NCI-H2081 (cell line): ENCODE measurements around the gene CHAC1.
A peak's percentile ranks its signal among the peaks of the same experiment; 100 is the strongest.
"Not testable (repeated sequence)": the region's sequence is repeated elsewhere in the genome, so short reads cannot be mapped to it uniquely, and the experiment has no call there.

Source experiments
- DNase-seq, 2 experiments: peaks; one replicate each; lab custom pipeline; 2025; lab: John Stamatoyannopoulos, UW

CHAC1 gene

DNA sequence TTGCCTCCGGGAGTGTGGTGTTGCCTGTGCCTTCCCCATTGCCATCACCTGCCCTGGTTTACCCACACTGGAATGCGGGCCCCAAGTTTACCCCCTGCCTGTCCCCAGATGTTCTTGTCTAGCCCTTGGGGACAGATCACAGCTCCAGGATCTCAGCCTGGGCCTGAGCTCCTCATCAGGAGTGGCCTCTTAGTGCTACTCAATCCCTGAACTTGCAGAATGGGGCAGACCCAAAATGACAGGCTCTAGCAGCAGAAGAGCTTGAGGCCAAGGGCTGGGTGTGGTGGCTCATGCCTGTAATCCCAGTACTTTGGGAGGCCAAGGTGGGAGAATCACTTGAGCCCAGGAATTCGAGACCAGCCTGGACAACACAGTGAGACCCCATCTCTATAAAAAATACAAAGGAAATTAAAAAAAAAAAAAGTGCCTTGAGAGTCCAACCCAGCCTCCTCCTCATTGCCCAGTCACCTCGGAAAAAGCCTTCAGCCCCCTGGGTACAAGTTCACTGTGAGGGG lies 3.8 kb downstream of the CHAC1 start:
- no peak for DNase-seq

DNA sequence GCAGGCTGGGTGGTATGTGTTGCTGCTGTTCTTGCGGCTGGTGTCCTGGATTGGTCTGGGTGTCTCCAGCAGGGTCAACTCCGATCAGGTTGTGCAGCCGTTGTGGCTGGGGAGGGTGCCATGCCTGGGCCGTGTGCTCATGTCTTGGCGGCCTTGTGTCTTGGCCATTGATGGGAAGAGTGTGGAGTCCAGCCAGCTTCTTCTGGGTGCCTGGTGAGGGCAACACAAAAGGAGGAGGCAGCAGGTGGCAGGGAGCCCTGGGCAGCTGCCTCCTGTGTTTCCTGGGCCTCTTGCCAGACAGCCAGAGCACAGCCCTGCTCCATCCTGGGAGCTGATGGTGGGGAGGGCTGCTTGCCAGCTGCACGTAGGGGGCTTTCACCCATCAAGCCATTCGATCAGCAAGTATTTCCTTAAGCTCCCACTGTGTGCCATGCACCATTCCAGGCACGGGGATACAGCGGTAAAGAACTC lies 4.3 kb downstream of the CHAC1 start:
- peak; percentile 38 to 68 for DNase-seq

DNA sequence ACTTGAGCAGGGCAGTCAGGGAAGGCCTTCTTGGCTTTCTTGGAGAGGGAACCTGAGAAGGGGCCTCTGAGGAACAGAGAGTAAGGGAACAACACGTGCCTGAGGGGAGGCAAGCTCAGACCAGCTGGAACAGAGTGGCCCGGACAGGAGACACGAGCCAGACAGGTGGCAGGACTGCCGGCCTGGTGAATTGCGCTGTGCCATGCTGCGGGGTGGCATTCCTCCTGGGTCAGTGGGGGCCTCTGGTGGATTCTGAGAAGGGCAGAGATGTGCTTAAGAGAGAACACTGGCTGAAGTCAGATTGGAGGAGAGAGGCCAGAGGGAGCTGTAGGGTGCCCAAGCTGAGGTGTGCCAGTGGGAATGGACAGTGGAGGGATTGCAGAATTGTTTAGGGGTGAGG lies 4.9 kb downstream of the CHAC1 start:
- no peak for DNase-seq

DNA sequence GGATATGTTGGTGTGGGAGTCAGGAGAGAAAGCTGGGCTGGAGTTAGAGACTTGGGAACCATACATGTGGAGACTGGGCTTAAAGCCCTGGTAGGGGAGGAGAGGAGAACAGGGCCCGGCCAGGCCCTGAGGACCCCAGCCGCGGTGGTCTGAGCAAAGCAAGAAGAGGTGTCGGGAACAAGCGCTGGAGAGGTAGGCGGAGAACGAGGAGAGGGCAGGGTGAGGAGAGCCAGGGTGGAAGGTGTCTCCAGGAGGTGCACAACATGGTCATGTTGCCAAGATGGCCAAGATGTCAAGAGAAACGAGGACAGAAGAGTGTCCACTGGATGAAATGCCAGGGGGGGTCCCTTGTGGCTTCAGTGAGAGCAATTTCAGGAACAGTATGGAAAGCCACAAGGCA lies 5.5 kb downstream of the CHAC1 start:
- DNase-seq = no peak

DNA sequence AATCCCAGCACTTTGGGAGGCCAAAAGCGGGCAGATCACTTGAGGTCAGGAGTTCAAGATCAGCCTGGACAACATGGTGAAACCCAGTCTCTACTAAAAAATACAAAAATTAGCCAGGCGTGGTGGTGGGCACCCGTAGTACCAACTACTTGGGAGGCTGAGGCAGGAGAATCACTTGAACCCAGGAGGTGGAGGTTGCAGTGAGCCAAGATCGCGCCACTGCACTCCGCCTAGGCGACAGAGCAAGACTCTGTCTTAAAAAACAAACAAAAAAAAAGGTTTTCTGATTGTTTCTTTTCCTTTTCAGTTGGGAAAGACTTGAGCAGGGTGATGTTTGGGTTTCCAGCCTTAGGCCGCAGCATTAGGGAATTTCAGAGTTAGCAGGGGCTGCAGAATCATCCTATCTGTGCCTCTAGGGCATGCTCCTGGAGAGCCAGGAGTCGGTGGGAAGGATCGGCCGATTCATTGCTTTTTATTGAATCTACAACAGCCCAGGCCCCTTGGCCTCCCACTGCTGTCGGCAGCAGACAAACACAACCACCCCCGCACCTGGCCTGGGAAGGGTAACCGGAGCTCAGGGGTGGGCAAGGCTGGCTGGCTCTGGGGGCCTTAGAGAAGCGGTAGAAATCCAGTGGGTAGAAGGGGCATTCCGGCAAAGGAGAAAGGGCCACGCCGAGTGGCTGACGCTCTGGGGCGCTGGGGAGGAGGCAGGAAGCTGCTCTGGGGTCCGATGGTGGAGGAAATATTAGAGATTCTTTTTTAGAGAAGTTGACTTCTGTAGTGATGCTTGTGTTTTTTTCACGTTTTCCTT lies 6.3 kb downstream of the CHAC1 start:
- DNase-seq = no peak

DNA sequence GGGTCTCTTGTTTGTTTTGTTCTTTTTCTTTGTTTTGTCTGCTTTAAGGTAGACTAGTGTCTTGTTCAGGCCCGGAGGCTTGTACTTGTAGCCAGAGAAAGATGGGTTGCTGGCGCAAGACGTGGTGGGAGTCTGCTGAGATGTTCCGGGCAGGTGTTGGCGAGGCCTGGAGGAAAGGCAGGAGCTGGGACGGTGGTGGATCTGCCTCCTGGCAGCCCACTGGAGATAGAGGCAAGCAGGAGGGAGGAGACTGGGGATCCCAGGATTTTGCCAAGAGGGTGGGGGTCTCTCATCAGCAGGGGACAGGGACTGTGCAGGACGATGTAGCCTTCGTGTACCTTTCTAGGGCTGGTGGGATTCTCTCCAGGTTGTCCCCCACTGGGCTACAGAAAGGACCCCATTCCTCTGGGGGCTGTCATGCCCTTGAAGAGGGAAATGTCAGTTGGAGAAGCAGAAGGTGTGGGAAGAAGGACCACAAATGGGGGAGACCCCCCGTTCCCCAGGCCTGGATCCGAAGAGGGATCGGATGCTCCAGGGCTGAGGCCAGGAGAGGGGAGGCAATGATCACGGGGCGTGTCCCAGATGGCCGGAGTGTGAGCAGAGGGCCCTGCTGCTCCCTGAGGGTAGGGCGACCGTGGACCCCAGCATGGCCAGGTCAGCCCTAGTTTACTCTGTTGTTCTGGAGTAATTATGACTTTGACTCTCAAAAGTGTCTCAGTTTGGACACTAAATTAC lies 7.0 kb downstream of the CHAC1 start:
- no peak for DNase-seq

DNA sequence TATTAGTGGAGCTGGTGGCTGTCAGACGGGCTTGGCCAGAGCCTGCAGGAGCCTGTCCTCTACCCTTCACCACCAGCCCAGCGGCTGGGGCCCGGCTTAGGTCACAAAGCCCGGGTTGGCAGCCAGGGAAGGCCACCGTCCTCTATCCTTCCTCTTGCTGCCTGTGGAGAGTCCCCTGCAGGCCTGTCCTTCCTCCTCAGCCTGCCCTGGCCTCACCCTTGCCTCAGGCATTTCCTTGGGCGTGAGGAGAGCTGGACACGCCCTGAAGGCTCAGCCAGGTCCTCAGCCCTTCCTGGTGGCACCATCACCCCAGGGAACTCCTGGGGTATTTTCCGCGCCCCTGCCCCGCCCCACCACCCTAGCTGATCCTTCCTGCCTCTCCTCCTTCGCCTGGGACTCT lies 7.7 kb downstream of the CHAC1 start:
- no peak for DNase-seq

DNA sequence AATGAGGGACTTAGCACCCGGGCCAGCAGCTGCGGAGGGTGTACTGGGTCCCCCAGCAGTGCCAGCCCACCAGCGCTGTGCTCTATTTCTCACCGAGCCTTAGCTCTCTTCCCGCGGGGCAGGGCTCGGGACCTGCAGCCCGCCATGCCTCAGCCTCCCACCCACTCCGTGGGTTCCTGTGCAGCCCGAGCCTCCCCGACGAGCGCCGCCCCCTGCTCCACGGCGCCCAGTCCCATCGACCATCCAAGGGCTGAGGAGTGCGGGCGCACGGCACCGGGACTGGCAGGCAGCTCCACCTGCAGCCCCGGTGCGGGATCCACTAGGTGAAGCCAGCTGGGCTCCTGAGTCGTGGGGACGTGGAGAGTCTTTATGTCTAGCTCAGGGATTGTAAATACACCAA lies 8.5 kb downstream of the CHAC1 start:
- not testable (repeated sequence) for DNase-seq

DNA sequence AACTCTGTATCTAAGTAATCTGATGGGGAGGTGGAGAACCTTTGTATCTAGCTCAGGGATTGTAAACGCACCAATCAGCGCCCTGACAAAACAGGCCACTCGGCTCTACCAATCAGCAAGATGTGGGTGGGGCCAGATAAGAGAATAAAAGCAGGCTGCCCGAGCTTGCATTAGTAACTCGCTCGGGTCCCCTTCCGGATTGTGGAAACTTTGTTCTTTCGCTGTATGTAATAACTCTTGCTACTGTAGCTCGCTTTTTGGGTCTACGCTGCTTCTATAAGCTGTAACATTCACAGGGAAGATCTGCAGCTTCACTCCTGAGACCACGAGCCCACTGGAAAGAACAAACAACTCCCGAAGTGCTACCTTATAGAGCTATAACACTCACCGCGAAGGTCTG lies 9.0 kb downstream of the CHAC1 start:
- DNase-seq = not testable (repeated sequence)

DNA sequence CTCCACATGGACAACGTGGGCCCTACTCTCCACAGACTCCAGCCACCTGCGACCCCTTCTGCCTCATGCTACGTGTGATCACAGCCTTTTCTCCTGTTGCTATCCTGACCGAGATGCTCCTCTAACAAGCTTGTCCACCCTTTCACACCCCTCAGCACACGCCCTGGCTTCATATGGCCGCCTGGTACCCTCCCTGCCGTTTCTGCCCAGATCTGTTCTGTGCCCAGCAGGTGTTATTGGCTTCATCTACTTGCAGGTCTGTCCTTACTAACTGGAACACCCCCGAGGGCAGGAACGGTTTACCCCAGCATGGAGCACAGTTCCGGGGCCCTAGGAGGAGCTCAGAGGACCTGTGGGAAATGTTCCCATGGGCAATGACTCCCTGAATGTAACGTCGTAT lies 9.9 kb downstream of the CHAC1 start:
- no peak for DNase-seq

DNA sequence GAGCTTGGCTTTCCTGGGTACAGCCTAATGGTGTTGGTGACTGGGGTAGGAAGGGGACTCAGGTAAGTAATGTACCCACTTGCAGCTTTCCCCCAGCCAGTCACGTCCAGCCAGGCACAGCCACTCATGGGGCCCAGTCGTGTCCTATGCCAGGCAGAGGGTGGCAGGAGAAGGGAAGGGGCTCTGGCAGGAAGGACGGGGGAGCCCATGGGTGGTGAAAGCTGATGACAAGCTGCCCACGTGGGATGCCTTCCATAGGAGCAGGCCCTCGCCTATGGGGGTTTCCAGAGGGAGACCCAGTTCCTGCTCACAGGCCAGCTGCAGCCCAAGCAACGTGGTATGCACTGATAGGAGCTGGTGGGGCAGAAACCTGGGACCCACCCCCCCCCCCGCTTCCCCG lies 10.7 kb downstream of the CHAC1 start:
- no peak for DNase-seq

DNA sequence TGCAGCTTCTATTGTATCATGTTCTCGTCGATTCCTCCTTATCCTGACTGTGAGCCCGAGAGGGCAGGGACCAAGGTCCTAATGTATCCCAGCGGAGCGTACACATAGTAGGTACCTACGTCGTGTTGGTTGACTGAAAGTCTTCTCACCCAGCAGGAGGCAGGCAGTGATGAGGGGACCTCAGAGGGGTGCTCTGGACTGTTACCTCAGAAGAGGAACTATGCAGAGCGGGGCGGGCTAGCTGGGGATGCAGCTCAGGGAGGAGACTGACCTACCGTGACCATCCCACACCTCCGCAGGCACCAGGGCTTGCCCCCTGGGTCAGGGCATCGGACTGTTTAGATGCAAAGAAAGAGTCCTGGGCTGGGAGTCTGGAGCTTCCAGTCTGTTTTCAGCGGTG lies 11.4 kb downstream of the CHAC1 start:
- no peak for DNase-seq

DNA sequence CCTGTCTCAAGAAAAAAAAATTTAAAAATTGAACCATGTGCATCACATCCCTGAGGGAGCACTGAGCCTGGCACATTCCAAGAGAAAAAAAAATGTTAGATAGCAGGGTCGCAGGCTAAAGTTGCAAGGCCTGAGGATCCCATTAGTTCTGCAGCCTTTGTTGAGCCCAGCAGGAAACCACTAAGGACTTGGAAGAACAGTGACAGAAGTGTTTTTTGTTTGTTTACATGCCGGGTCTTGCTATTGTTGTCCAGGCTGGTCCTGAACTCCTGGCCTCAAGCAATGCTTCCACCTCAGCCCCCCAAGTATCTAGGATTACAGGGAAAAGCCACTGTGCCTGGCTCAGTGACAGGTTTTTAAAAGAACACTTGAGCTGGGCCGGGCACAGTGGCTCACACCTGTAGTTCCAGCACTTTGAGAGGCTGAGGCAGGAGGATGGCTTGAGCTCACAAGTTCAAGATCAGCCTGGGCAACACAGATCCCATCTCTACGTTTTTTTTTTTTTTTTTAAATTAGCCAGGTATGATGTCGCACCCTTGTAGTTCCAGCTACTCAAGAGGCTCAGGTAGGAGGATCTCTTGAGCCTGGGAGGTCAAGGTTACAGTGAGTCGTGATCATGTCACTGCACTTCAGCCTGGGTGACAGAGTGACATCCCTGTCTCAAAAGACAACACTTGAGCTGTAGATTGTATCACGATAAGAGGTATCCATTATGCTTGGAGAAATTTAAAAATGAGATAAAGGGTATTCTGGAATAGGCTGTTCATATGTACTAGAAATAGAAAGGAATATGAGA lies 15.2 kb downstream of the CHAC1 start:
- DNase-seq = no peak

DNA sequence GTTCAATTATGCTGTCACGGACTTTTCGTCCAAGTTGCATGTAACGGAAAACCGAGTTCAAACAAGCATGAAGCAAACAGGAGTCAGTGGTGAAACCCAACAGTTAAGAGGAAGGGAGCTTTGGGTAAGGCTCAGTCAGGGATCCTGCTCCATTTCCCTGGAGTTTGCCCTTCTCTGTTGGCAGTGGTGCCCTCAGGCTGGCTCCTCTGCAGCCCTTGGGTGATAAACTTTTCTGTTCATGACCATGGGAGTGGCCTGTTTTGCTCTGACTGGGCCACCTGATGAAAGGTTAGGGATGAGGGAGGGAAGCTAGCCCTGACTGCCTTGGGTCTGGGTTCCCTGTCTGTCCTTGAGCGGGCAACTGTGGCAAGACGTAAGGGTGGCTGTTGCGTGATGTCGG lies 16.1 kb downstream of the CHAC1 start:
- DNase-seq = no peak

DNA sequence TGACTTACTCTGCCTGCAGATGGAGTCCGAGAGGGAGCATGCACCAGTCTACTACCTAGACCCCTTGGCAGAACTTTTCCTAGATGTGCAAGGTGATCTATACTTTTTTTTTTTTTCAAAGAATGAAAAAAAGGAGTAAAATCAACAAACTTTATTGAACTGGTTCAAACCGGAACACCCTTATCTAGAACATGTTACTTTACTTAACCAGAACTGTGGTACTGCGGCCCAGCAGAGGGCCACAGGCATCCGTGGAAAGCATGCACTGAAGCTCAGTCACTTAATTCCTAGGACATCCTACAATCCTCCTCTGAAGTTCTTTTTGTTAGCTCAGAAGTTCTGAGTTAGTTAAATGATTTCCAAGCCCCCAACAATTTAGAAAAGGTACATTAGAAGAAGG lies 21.6 kb downstream of the CHAC1 start:
- no peak for DNase-seq

DNA sequence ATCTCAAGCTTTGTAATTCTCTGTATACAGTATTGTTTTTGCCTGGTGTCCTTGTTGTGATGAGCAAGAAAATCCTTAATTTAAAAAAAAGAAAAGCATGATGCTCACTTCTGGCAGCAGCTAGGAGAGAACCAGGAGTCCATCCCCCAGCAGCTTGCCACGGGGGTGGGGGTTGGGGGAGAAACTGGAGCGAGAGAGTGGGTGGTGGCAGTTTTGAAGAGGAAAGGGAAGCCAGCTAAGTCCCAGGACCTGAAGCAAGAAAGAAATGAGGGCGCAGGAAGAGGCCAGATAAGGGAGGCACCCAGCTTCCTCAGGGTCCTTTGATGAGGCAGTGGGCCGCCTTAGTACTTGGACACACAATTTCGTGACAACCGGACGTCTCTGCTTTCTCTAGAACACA lies 23.5 kb downstream of the CHAC1 start:
- DNase-seq = no peak

DNA sequence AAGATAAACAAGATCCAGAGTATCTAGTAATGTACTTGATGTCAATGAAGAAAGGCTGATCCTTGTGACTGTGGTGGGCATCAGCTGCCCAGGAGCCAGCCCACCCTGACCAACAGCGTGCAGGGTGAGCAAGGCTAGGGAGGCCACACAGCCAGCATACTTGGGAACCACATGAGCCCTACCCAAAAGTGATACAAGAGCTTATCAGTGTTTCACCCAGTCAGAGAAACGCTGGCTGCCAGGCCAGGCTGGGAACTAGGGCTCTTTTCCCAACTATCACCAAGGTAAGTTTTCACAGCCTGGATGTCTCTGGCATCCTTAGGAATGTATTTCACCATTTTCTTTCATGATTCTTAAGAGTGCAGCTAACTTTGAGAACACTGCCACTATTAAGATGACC lies 24.9 kb downstream of the CHAC1 start:
- no peak for DNase-seq

DNA sequence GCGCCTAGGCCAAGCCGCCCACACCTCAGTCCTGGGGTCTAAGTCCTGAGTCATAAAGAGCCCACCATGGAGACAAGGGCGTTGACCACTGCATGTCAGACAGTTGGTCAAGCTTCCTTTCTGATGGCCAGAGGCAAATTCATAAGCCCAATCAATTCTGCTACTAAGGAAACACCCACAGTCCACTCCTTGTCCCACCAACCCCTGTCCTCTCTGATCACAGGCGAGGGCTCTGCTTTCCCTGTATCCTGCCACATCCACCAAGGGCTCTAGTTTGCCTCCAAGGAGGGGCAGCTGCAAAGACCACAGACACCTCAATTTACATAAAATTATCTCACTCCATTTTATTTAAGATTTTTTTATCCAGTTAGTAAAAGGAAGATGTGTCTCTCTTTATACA lies 25.3 kb downstream of the CHAC1 start:
- DNase-seq = no peak

DNA sequence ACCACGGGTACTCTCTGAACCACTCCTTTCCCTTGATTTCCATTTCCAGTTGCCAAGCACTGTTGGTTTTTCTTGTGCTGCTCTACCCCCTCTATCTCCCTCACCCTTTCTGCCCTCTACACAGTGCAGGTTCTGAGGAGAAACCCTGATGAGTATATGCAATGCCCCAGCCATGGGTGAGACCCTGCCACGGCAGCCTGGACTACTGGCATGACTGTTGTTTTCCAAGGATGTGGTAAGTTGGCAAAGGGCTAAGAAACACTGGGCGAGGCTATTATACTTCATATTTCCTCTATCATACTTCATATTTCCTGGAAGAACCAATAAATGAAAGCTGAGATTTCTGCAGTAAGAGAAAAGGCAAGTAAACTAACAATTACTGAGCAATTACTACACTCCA lies 27.9 kb downstream of the CHAC1 start:
- no peak for DNase-seq

DNA sequence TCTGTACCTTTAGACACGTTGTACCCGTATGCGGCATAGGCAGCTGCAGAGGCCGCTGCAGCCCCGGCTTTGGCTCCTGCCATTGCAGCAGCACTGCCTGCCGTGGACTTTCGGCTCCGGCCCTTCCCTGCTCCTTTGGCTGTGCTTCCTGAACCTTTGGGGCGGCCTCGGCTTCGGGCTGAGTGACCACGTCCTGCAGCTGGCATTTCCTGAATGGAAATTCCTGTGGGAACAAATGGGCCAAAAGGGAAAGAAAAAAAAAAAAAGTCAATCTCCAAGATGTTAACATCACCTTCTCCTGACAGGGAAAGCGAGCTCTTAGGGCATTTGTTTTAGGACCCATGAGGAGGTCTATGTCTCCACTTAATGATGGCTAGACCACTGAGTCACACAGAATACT lies 29.6 kb downstream of the CHAC1 start:
- no peak for DNase-seq

DNA sequence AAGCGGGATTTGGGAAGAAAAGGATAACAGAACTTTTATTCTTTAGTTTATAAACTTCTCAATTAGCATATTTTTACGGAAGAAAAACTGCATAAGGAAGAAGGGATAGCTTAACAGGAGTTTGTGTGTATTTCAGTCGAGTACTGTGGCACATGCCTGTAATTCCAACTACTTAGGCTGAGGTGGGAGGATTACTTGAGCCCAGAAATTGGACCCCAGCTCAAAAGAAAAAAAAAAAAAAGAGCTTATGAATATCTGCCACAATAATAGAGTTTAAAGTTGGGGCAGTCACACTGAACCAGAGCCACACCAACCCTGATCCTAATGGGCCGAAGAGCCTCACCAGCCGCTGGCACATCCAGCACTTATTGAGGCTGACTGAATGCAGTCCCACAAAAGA lies 31.1 kb downstream of the CHAC1 start:
- DNase-seq = no peak

DNA sequence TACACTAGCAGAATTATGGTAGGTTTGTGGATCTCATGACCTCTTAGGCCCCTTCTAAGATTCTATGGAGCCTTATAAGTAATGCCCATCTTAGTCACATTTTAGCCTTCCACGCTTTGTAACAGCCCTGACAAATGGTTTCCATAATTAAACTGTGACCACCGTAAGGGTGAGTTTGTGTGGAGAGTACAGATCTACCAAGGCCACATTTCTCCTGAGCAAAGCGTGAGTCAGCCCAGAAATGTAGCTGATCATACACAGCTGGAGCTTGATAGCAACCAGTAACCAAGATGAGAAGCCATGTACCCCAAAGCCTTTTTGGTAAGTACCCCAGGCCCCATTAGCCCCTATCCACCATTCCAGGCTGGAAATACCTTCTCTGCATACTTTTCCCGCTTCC lies 31.7 kb downstream of the CHAC1 start:
- DNase-seq = no peak
